HepG2 (cell line): ENCODE measurements around the gene TMBIM1. TPM values are rescaled to one million over a fixed set of nuclear protein-coding genes. Genes with fewer than 3 reads are reported as not detected.

Experiments
- ARNTL ChIP-seq: sonication (generic); formaldehyde crosslinking; IDR thresholded peaks from 2 replicates; pipeline ENCODE4 v1.4.0; 2020; ENCODE audit warnings: mild to moderate bottlenecking, missing genetic modification reagents
- FOSL2 ChIP-seq: sonication (generic); formaldehyde crosslinking; IDR thresholded peaks from 2 replicates; pipeline ENCODE4 v1.4.0; 2020; ENCODE audit warnings: missing genetic modification reagents
- HOXA5 ChIP-seq: sonication (generic); formaldehyde crosslinking; IDR thresholded peaks from 2 replicates; pipeline ENCODE4 v1.4.0; 2020; ENCODE audit warnings: missing genetic modification reagents
- HOXD1 ChIP-seq: sonication (generic); formaldehyde crosslinking; IDR thresholded peaks from 2 replicates; pipeline ENCODE4 v1.5.0; 2020; ENCODE audit warnings: missing genetic modification reagents
- KDM2A ChIP-seq: sonication (generic); formaldehyde crosslinking; IDR thresholded peaks from 2 replicates; pipeline ENCODE4 v1.4.0; 2020; ENCODE audit warnings: low read depth, missing genetic modification reagents, borderline replicate concordance
- MED8 ChIP-seq: sonication (generic); formaldehyde crosslinking; IDR thresholded peaks from 2 replicates; pipeline ENCODE4 v1.8.1; 2023; ENCODE audit warnings: mild to moderate bottlenecking, missing genetic modification reagents; ENCODE audit not compliant: insufficient replicate concordance
- MEF2D ChIP-seq: sonication (generic); formaldehyde crosslinking; IDR thresholded peaks from 2 replicates; pipeline ENCODE4 v1.5.1; 2020; ENCODE audit warnings: mild to moderate bottlenecking, missing genetic modification reagents
- MYC ChIP-seq: sonication (generic); formaldehyde crosslinking; IDR thresholded peaks from 2 replicates; pipeline ENCODE4 v1.9.0; 2021; ENCODE audit warnings: missing genetic modification reagents, borderline replicate concordance
- PHF8 ChIP-seq: sonication (generic); formaldehyde crosslinking; IDR thresholded peaks from 2 replicates; pipeline ENCODE4 v1.5.0; 2020; ENCODE audit warnings: missing genetic modification reagents
- RARA ChIP-seq: IDR thresholded peaks from 2 replicates; pipeline ENCODE4 v1.6.1; 2016; ENCODE audit warnings: missing genetic modification reagents, missing compliant biosample characterization
- SAP130 ChIP-seq: IDR thresholded peaks from 2 replicates; pipeline ENCODE4 v1.6.1; 2016; ENCODE audit warnings: low read depth
- STAG1 ChIP-seq: sonication (generic); formaldehyde crosslinking; IDR thresholded peaks from 2 replicates; pipeline ENCODE4 v1.4.0; 2020; ENCODE audit warnings: missing genetic modification reagents
- UBTF ChIP-seq: sonication (generic); formaldehyde crosslinking; IDR thresholded peaks from 2 replicates; pipeline ENCODE4 v1.4.0; 2020; ENCODE audit warnings: mild to moderate bottlenecking, missing genetic modification reagents
- YY1 ChIP-seq: IDR thresholded peaks from 2 replicates; pipeline ENCODE4 v1.6.1; 2011; ENCODE audit warnings: low read length, low read depth, moderate library complexity, mild to moderate bottlenecking; ENCODE audit not compliant: insufficient read depth, insufficient replicate concordance
- ZNF331 ChIP-seq: sonication (generic); formaldehyde crosslinking; IDR thresholded peaks from 2 replicates; pipeline ENCODE4 v1.4.0; 2020; ENCODE audit warnings: missing genetic modification reagents
- ZNF367 ChIP-seq: sonication (generic); formaldehyde crosslinking; IDR thresholded peaks from 2 replicates; pipeline ENCODE4 v1.4.0; 2020; ENCODE audit warnings: missing genetic modification reagents, borderline replicate concordance
- ZNF543 ChIP-seq: sonication (generic); formaldehyde crosslinking; IDR thresholded peaks from 2 replicates; pipeline ENCODE4 v1.4.0; 2020; ENCODE audit warnings: mild to moderate bottlenecking, missing genetic modification reagents
- ZNF605 ChIP-seq: sonication (generic); formaldehyde crosslinking; IDR thresholded peaks from 2 replicates; pipeline ENCODE4 v1.8.0; 2022; ENCODE audit warnings: mild to moderate bottlenecking, missing genetic modification reagents
- ZNF644 ChIP-seq: IDR thresholded peaks from 2 replicates; pipeline ENCODE4 v1.6.1; 2016; ENCODE audit warnings: low read depth
- ZNF672 ChIP-seq: sonication (generic); formaldehyde crosslinking; IDR thresholded peaks from 2 replicates; pipeline ENCODE4 v1.8.1; 2022; ENCODE audit warnings: missing genetic modification reagents
- ZNF710 ChIP-seq: sonication (generic); formaldehyde crosslinking; IDR thresholded peaks from 2 replicates; pipeline ENCODE4 v1.5.0; 2020; ENCODE audit warnings: mild to moderate bottlenecking, missing genetic modification reagents, borderline replicate concordance
- polyA plus RNA-seq, 8 experiments: library from polyadenylated mRNA; depleted of rRNA in 3 of 8; stranded (reverse) in 7 of 8; unstranded in 1 of 8; fragments of >200 nt; fragmentation: Illumina TruSeq in 4 of 8; extraction: Trizol in 4 of 8; gene quantifications; 2 replicates each; pipeline versions ENCODE4 v1.2.1 to v1.2.3, GENCODE V29; 2011 to 2016; ENCODE audit warnings: low read depth in 4 of 8, missing spikeins in 1 of 8, mixed read lengths in 1 of 8; ENCODE audit not compliant: insufficient read depth in 1 of 8
- total RNA-seq, 5 experiments: library from RNA; depleted of rRNA; stranded (reverse); fragments of >200 nt; fragmentation: Illumina TruSeq; extraction: Trizol; gene quantifications; 2 replicates each; pipeline ENCODE4 v1.2.3, GENCODE V29; 2016; ENCODE audit warnings: low read depth in 1 of 5
- TF ChIP-seq, protein P1 (sequence below): sonication (generic); formaldehyde crosslinking; IDR thresholded peaks from 2 replicates; pipeline ENCODE4 v1.4.0; 2020; ENCODE audit warnings: missing genetic modification reagents
- TF ChIP-seq, protein P2 (sequence below): sonication (generic); formaldehyde crosslinking; IDR thresholded peaks from 2 replicates; pipeline ENCODE4 v1.5.0; 2020; ENCODE audit warnings: mild to moderate bottlenecking, missing genetic modification reagents, moderate library complexity

Gene TMBIM1
- total and polyA plus RNA-seq, 2 of the 13 experiments (the other 11 are each of a cell fraction or from before 2014, with no cell fraction given): 127 to 139 TPM

GRCh38 chr2:218296847-218297246 lies 4.5 kb upstream of the TMBIM1 start (continued):
- TF ChIP-seq MED8 (CRISPR knock-in tag) (no peak), ZNF644 (CRISPR knock-in tag) (peak; percentile 75; the same call in 1 of the 2 replicates), ZNF605 (peak; percentile 0; the same call in 1 of the 2 replicates), ZNF710 (CRISPR knock-in tag) (no peak), YY1 (no peak), ZNF672 (CRISPR knock-in tag) (no peak), ZNF543 (CRISPR knock-in tag) (no peak), ZNF367 (CRISPR knock-in tag) (no peak), HOXA5 (0 out of 2 replicates have a peak, but pooled peaks have one; percentile 2), RARA (CRISPR knock-in tag) (peak; percentile 64), UBTF (CRISPR knock-in tag) (peak; percentile 56), HOXD1 (CRISPR knock-in tag) (0 out of 2 replicates have a peak, but pooled peaks have one; percentile 37), MYC (CRISPR knock-in tag) (0 out of 2 replicates have a peak, but pooled peaks have one; percentile 36), STAG1 (CRISPR knock-in tag) (peak; percentile 39; the same call in 1 of the 2 replicates), ZNF331 (0 out of 2 replicates have a peak, but pooled peaks have one; percentile 10), FOSL2 (CRISPR knock-in tag) (peak; percentile 30; the same call in 1 of the 2 replicates), KDM2A (0 out of 2 replicates have a peak, but pooled peaks have one; percentile 17), MEF2D (no peak), SAP130 (peak; percentile 63), PHF8 (CRISPR knock-in tag) (0 out of 2 replicates have a peak, but pooled peaks have one; percentile 25), ARNTL (no peak)
- TF ChIP-seq, protein P1, sequence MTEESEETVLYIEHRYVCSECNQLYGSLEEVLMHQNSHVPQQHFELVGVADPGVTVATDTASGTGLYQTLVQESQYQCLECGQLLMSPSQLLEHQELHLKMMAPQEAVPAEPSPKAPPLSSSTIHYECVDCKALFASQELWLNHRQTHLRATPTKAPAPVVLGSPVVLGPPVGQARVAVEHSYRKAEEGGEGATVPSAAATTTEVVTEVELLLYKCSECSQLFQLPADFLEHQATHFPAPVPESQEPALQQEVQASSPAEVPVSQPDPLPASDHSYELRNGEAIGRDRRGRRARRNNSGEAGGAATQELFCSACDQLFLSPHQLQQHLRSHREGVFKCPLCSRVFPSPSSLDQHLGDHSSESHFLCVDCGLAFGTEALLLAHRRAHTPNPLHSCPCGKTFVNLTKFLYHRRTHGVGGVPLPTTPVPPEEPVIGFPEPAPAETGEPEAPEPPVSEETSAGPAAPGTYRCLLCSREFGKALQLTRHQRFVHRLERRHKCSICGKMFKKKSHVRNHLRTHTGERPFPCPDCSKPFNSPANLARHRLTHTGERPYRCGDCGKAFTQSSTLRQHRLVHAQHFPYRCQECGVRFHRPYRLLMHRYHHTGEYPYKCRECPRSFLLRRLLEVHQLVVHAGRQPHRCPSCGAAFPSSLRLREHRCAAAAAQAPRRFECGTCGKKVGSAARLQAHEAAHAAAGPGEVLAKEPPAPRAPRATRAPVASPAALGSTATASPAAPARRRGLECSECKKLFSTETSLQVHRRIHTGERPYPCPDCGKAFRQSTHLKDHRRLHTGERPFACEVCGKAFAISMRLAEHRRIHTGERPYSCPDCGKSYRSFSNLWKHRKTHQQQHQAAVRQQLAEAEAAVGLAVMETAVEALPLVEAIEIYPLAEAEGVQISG (CRISPR knock-in tag): 0 out of 2 replicates have a peak, but pooled peaks have one; percentile 24
- TF ChIP-seq, protein P2, sequence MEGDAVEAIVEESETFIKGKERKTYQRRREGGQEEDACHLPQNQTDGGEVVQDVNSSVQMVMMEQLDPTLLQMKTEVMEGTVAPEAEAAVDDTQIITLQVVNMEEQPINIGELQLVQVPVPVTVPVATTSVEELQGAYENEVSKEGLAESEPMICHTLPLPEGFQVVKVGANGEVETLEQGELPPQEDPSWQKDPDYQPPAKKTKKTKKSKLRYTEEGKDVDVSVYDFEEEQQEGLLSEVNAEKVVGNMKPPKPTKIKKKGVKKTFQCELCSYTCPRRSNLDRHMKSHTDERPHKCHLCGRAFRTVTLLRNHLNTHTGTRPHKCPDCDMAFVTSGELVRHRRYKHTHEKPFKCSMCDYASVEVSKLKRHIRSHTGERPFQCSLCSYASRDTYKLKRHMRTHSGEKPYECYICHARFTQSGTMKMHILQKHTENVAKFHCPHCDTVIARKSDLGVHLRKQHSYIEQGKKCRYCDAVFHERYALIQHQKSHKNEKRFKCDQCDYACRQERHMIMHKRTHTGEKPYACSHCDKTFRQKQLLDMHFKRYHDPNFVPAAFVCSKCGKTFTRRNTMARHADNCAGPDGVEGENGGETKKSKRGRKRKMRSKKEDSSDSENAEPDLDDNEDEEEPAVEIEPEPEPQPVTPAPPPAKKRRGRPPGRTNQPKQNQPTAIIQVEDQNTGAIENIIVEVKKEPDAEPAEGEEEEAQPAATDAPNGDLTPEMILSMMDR (CRISPR knock-in tag): peak; percentile 60
